Measurements from ENCODE around the gene BSND.

GRCh38 chr1:55051169-55051568 is 52.4 kb downstream of the BSND start:
- TF ChIP-seq, protein P1, sequence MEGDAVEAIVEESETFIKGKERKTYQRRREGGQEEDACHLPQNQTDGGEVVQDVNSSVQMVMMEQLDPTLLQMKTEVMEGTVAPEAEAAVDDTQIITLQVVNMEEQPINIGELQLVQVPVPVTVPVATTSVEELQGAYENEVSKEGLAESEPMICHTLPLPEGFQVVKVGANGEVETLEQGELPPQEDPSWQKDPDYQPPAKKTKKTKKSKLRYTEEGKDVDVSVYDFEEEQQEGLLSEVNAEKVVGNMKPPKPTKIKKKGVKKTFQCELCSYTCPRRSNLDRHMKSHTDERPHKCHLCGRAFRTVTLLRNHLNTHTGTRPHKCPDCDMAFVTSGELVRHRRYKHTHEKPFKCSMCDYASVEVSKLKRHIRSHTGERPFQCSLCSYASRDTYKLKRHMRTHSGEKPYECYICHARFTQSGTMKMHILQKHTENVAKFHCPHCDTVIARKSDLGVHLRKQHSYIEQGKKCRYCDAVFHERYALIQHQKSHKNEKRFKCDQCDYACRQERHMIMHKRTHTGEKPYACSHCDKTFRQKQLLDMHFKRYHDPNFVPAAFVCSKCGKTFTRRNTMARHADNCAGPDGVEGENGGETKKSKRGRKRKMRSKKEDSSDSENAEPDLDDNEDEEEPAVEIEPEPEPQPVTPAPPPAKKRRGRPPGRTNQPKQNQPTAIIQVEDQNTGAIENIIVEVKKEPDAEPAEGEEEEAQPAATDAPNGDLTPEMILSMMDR (IDR thresholded peaks at IDR 0.05): no peak
- TF ChIP-seq EP300 (IDR thresholded peaks at IDR 0.05; ENCODE audit: borderline replicate concordance in 1 of 2, low read depth in 1 of 2, low read length in 1 of 2): no peak
- no peak for TF ChIP-seq RAD21 (IDR thresholded peaks at IDR 0.05; ENCODE audit: low read length)
- TF ChIP-seq, protein P2, sequence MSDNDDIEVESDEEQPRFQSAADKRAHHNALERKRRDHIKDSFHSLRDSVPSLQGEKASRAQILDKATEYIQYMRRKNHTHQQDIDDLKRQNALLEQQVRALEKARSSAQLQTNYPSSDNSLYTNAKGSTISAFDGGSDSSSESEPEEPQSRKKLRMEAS (IDR thresholded peaks at IDR 0.05; ENCODE audit: low read depth): no peak
- no peak for TF ChIP-seq POLR2AphosphoS5 (IDR thresholded peaks at IDR 0.05; ENCODE audit: low read depth, low read length)
- TF ChIP-seq, protein P3, sequence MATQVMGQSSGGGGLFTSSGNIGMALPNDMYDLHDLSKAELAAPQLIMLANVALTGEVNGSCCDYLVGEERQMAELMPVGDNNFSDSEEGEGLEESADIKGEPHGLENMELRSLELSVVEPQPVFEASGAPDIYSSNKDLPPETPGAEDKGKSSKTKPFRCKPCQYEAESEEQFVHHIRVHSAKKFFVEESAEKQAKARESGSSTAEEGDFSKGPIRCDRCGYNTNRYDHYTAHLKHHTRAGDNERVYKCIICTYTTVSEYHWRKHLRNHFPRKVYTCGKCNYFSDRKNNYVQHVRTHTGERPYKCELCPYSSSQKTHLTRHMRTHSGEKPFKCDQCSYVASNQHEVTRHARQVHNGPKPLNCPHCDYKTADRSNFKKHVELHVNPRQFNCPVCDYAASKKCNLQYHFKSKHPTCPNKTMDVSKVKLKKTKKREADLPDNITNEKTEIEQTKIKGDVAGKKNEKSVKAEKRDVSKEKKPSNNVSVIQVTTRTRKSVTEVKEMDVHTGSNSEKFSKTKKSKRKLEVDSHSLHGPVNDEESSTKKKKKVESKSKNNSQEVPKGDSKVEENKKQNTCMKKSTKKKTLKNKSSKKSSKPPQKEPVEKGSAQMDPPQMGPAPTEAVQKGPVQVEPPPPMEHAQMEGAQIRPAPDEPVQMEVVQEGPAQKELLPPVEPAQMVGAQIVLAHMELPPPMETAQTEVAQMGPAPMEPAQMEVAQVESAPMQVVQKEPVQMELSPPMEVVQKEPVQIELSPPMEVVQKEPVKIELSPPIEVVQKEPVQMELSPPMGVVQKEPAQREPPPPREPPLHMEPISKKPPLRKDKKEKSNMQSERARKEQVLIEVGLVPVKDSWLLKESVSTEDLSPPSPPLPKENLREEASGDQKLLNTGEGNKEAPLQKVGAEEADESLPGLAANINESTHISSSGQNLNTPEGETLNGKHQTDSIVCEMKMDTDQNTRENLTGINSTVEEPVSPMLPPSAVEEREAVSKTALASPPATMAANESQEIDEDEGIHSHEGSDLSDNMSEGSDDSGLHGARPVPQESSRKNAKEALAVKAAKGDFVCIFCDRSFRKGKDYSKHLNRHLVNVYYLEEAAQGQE (IDR thresholded peaks at IDR 0.05; ENCODE audit: low read depth, low read length): no peak
- no peak for TF ChIP-seq RXRA (IDR thresholded peaks at IDR 0.05; ENCODE audit: borderline replicate concordance, low read depth)
